Osteoblast (primary cell): Measurements from ENCODE around the gene MAP3K5. TPM values are rescaled to one million over a fixed set of nuclear protein-coding genes. Genes with fewer than 3 reads are reported as not detected.

ENCODE experiments used
- DNase-seq: peaks from one replicate; pipeline ENCODE4 v3.0.0; 2011; ENCODE audit warnings: low spot score, mixed read lengths; ENCODE audit not compliant: insufficient read length; ENCODE audit errors: missing footprints
- H2AFZ ChIP-seq: 2 replicates; pipeline ENCODE4 v1.6.0; 2011; ENCODE audit warnings: mild to moderate bottlenecking, low read length
- H3K27ac ChIP-seq: 2 replicates; pipeline ENCODE4 v1.5.1; 2011; ENCODE audit warnings: mild to moderate bottlenecking, low read depth, low read length, moderate library complexity
- H3K27me3 ChIP-seq: 2 replicates; pipeline ENCODE4 v1.6.0; 2012; ENCODE audit warnings: mild to moderate bottlenecking, control low read depth, inconsistent platforms, low read length, moderate library complexity; ENCODE audit not compliant: insufficient read depth
- H3K36me3 ChIP-seq: 2 replicates; pipeline ENCODE4 v1.5.1; 2011; ENCODE audit warnings: mild to moderate bottlenecking, low read length, control low read depth, moderate library complexity; ENCODE audit not compliant: insufficient read depth
- H3K4me1 ChIP-seq: 2 replicates; pipeline ENCODE4 v1.5.1; 2011; ENCODE audit warnings: mild to moderate bottlenecking, low read length, control low read depth, moderate library complexity; ENCODE audit not compliant: insufficient read depth
- H3K4me2 ChIP-seq: 2 replicates; pipeline ENCODE4 v1.6.0; 2011; ENCODE audit warnings: mild to moderate bottlenecking, low read length; ENCODE audit not compliant: insufficient read depth
- H3K4me3 ChIP-seq: fragments of 200-600 bp; sonication (generic); 3 replicates; pipeline ENCODE4 v1.5.1; 2012; ENCODE audit warnings: mild to moderate bottlenecking, low read length, inconsistent platforms; ENCODE audit not compliant: insufficient read depth
- H3K79me2 ChIP-seq: 2 replicates; pipeline ENCODE4 v1.6.0; 2012; ENCODE audit warnings: mild to moderate bottlenecking, low read length, control low read depth, inconsistent platforms; ENCODE audit not compliant: insufficient read depth
- H3K9me3 ChIP-seq: 2 replicates; pipeline ENCODE4 v1.5.1; 2011; ENCODE audit warnings: low read depth, low read length, control low read depth
- H4K20me1 ChIP-seq: 2 replicates; pipeline ENCODE4 v1.6.0; 2012; ENCODE audit warnings: mild to moderate bottlenecking, low read length, control low read depth; ENCODE audit not compliant: insufficient read depth
- CTCF ChIP-seq: IDR thresholded peaks from 2 replicates; pipeline ENCODE4 v1.5.1; 2011; ENCODE audit warnings: mild to moderate bottlenecking, low read depth, low read length, moderate library complexity; ENCODE audit errors: extremely low read depth
- total RNA-seq: library from RNA; depleted of rRNA; stranded (reverse); fragments of >200 nt; gene quantifications from 2 replicates; pipeline ENCODE4 v1.2.3, GENCODE V29; 2012

Gene MAP3K5
- total RNA-seq, 1 donor: 8.3 TPM

- Histone ChIP-seq H3K4me2 (no peak overlapping the region), H3K27ac (no peak overlapping the region), H3K4me3 (no peak overlapping the region), H2AFZ (no peak overlapping the region), H3K9me3 (no peaks in the 10 kb centered on the region), H3K36me3 (no peaks in the 10 kb centered on the region), H3K27me3 (no peaks in the 10 kb centered on the region), H4K20me1 (no peaks in the 10 kb centered on the region), H3K79me2 (peaks cover 47% of the 10 kb centered on the region), H3K4me1 (peaks cover 4% of the 10 kb centered on the region)
- no peak for DNase-seq
- TF ChIP-seq CTCF: no peak
These were observed 25.2 kb downstream of the MAP3K5 start for GRCh38 chr6:136767103-136767502.

- no peaks in the 10 kb centered on the region for H3K9me3 ChIP-seq
- no peak overlapping the region for H3K4me3 ChIP-seq
- DNase-seq: no peak
- H2AFZ ChIP-seq: no peak overlapping the region
- no peaks in the 10 kb centered on the region for H3K27me3 ChIP-seq
- H3K4me2 ChIP-seq: no peak overlapping the region
- no peaks in the 10 kb centered on the region for H3K36me3 ChIP-seq
- peaks cover 50% of the 10 kb centered on the region for H3K79me2 ChIP-seq
- peaks cover 13% of the 10 kb centered on the region for H3K4me1 ChIP-seq
- no peak for TF ChIP-seq CTCF
- H3K27ac ChIP-seq: no peak overlapping the region
- H4K20me1 ChIP-seq: no peaks in the 10 kb centered on the region
These were observed 26.0 kb downstream of the MAP3K5 start for GRCh38 chr6:136766274-136766673.

- Histone ChIP-seq H3K4me2 (no peak overlapping the region), H2AFZ (no peak overlapping the region), H3K27me3 (no peaks in the 10 kb centered on the region), H3K9me3 (no peaks in the 10 kb centered on the region), H4K20me1 (no peaks in the 10 kb centered on the region), H3K27ac (no peak overlapping the region), H3K4me3 (no peak overlapping the region), H3K4me1 (peaks cover 19% of the 10 kb centered on the region), H3K79me2 (peaks cover 62% of the 10 kb centered on the region), H3K36me3 (no peaks in the 10 kb centered on the region)
- TF ChIP-seq CTCF: no peak
- no peak for DNase-seq
These were observed 27.7 kb downstream of the MAP3K5 start for GRCh38 chr6:136764517-136764993.

GRCh38 chr6:136763716-136764516 is 28.4 kb downstream of the MAP3K5 start:
- Histone ChIP-seq H4K20me1 (no peaks in the 10 kb centered on the region), H3K4me3 (no peak overlapping the region), H3K4me2 (no peak overlapping the region), H3K27ac (no peak overlapping the region), H3K36me3 (no peaks in the 10 kb centered on the region), H3K27me3 (no peaks in the 10 kb centered on the region), H3K4me1 (peaks cover 19% of the 10 kb centered on the region), H3K9me3 (no peaks in the 10 kb centered on the region), H2AFZ (no peak overlapping the region), H3K79me2 (peaks cover 64% of the 10 kb centered on the region)
- no peak for DNase-seq
- TF ChIP-seq CTCF: no peak
